ENCODE data around the gene EPS8.

GRCh38 chr12:15687583-15687982, 101.6 kb downstream of the EPS8 start:
- TF ChIP-seq CTCF (IDR thresholded peaks at IDR 0.05) (no peak), EZH2 (IDR thresholded peaks at IDR 0.05; ENCODE audit: borderline replicate concordance, insufficient read depth, low read depth, low read length, poor library complexity, severe bottlenecking) (no peak)
